ENCODE results near the gene CXXC5.
"Not testable (repeated sequence)": the region's sequence is repeated elsewhere in the genome, so short reads cannot be mapped to it uniquely, and the experiment has no call there.

The CXXC5 gene

GRCh38 chr5:139717221-139717620 is 69.1 kb downstream of the CXXC5 start:
- H3K27ac ChIP-seq = no peak overlapping the region
- no peak for DNase-seq (ENCODE audit: low spot score)
- ChIA-PET CTCF (no interaction called here), POLR2A (ENCODE audit: low non-redundant PET) (no interaction called here)
- TF ChIP-seq, protein P1, sequence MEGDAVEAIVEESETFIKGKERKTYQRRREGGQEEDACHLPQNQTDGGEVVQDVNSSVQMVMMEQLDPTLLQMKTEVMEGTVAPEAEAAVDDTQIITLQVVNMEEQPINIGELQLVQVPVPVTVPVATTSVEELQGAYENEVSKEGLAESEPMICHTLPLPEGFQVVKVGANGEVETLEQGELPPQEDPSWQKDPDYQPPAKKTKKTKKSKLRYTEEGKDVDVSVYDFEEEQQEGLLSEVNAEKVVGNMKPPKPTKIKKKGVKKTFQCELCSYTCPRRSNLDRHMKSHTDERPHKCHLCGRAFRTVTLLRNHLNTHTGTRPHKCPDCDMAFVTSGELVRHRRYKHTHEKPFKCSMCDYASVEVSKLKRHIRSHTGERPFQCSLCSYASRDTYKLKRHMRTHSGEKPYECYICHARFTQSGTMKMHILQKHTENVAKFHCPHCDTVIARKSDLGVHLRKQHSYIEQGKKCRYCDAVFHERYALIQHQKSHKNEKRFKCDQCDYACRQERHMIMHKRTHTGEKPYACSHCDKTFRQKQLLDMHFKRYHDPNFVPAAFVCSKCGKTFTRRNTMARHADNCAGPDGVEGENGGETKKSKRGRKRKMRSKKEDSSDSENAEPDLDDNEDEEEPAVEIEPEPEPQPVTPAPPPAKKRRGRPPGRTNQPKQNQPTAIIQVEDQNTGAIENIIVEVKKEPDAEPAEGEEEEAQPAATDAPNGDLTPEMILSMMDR (conservative IDR thresholded peaks at IDR 0.05; ENCODE audit: low read depth) = no peak

DNA sequence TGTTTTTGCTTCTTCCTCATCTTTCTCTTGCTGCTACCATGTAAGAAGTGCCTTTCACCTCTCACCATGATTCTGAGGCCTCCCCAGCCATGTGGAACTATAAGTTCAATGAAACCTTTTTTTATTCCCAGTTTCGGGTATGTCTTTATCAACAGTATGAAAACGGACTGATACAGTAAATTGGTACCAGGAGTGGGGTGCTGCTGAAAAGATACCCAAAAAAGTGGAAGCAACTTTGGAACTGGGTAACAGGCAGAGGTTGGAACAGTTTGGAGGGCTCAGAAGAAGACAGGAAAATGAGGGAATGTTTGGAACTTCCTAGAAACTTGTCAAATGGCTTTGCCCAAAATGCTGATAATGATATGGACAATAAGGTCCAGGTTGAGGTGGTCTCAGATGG is 70.3 kb downstream of the CXXC5 start:
- POLR2A ChIA-PET (ENCODE audit: low non-redundant PET); CTCF ChIA-PET; DNase-seq (ENCODE audit: low spot score); H3K27ac ChIP-seq: not testable (repeated sequence)

DNA sequence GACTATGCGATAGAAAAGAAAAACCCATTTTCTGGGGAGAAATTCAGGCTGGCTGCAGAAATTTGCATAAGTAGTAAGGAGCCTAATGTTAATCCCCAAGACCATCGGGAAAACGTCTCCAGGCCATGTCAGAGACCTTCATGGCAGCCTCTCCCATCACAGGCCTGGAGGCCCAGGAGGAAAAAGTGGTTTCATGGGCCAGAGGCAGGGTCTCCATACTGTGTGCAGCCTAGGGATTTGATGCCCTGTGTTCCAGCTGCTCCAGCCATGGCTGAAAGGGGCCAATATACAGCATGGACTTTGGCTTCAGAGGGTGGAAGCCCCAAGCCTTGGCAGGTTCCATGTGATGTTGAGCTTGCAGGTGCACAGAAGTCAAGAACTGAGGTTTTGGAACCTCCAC is 71.8 kb downstream of the CXXC5 start:
- ChIA-PET POLR2A (ENCODE audit: low non-redundant PET) (interaction anchor here (0.6 kb wide), 1 partner anchor 238 kb away, joined by 3 read pairs; no protein-coding TSS in a partner anchor), CTCF (interaction anchor here (0.6 to 0.9 kb wide), 2 partner anchors 26 to 45 kb away, joined by 3 read pairs; no protein-coding TSS in a partner anchor)
- H3K27ac ChIP-seq; DNase-seq (ENCODE audit: low spot score): not testable (repeated sequence)

GRCh38 chr5:139723986-139724587 is 75.9 kb downstream of the CXXC5 start:
- H3K27ac ChIP-seq = no peak overlapping the region
- TF ChIP-seq, protein P1 (conservative IDR thresholded peaks at IDR 0.05; ENCODE audit: low read depth) = no peak
- DNase-seq (ENCODE audit: low spot score) = no peak
- ChIA-PET POLR2A (ENCODE audit: low non-redundant PET) (no interaction called here), CTCF (no interaction called here)

GRCh38 chr5:139725073-139725830 is 77.1 kb downstream of the CXXC5 start:
- ChIA-PET POLR2A (ENCODE audit: low non-redundant PET) (no interaction called here), CTCF (interaction anchor here (0.5 to 0.7 kb wide), 2 partner anchors 9 to 11 kb away, joined by 3 read pairs; no protein-coding TSS in a partner anchor)
- TF ChIP-seq, protein P1 (conservative IDR thresholded peaks at IDR 0.05; ENCODE audit: low read depth) = no peak
- no peak overlapping the region for H3K27ac ChIP-seq
- no peak for DNase-seq (ENCODE audit: low spot score)

DNA sequence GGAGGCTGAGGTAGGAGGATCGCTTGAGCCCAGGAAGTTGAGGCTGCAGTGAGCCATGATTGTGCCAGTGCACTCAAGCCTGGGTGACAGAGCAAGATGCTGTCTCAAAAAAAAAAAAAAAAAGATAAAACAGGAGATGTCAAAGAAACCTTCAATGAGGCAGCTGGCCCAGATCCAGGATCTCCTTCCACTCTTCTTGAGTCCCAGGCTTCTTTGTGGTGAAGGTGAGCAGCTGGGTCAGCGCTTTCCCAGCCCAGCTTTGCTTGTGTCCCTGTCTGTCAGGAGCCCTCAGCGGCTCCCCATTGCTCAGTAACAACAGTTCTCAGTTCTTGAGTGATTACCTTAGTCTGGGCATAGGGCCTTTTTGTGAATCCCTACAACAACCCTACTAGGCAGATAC is 78.1 kb downstream of the CXXC5 start:
- DNase-seq (ENCODE audit: low spot score) = no peak
- TF ChIP-seq, protein P1 (conservative IDR thresholded peaks at IDR 0.05; ENCODE audit: low read depth) = no peak
- POLR2A ChIA-PET (ENCODE audit: low non-redundant PET) = no interaction called here
- no peak overlapping the region for H3K27ac ChIP-seq
- CTCF ChIA-PET = interaction anchor here (0.5 kb wide), 1 partner anchor 10 kb away, joined by 3 read pairs; no protein-coding TSS in a partner anchor

GRCh38 chr5:139727615-139728014 is 79.5 kb downstream of the CXXC5 start:
- CTCF ChIA-PET = interaction anchor here (0.6 kb wide), 1 partner anchor 237 kb away, joined by 3 read pairs; no protein-coding TSS in a partner anchor
- DNase-seq (ENCODE audit: low spot score); H3K27ac ChIP-seq; POLR2A ChIA-PET (ENCODE audit: low non-redundant PET): not testable (repeated sequence)

DNA sequence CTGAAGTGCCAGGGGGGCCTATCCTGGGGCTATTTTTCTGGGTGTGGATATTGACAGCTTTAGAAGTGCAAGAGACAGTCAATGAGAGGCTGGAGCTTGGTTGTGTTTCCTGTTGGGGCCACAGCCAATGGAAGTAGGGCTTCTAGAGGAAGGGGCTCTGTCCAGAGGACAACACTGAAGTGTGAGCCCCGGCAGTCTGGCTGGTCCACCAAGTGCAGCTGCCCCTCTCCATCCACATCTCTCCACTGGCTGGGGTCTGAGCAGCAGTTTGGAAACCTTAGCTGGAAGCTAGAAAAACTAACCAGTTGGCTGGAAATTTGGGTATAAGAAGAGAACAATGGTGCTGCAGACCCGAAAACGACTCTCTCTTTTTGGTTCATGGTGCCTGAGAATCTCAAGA is 83.1 kb downstream of the CXXC5 start:
- ChIA-PET POLR2A (ENCODE audit: low non-redundant PET) (no interaction called here), CTCF (interaction anchor here (0.7 to 1.6 kb wide), 2 partner anchors 35 to 238 kb away, joined by 3 to 5 read pairs; no protein-coding TSS in a partner anchor)
- DNase-seq (ENCODE audit: low spot score) = no peak
- H3K27ac ChIP-seq = no peak overlapping the region
- TF ChIP-seq, protein P1 (conservative IDR thresholded peaks at IDR 0.05; ENCODE audit: low read depth) = no peak
